ENCODE measurements around the gene B4GALT6. TPM values are rescaled to one million over a fixed set of nuclear protein-coding genes. Genes with fewer than 3 reads are reported as not detected.
A peak's percentile ranks its signal among the peaks of the same experiment; 100 is the strongest.
"Not testable (repeated sequence)": the region's sequence is repeated elsewhere in the genome, so short reads cannot be mapped to it uniquely, and the experiment has no call there.

Gene B4GALT6
- 1 to 10 TPM; 3.4 to 5.6 TPM for total RNA-seq

GRCh38 chr18:31684279-31685096 is at the start of gene B4GALT6:
TSS of gene B4GALT6 (minus strand) at chr18:31684581. CDS start at chr18:31684426, 155 bp downstream.
- no peak for DNase-seq (ENCODE audit: low spot score)
- peak within 1 kb of the TSS; percentile 69 to 89 for H3K27ac ChIP-seq
- H3K27me3 ChIP-seq = no peaks in the 10 kb centered on the region
- TF ChIP-seq CTCF (IDR thresholded peaks at IDR 0.05) = no peak
- peak within 1 kb of the TSS; percentile 51 to 77 for H3K4me3 ChIP-seq
- peaks cover 0 to 14% of the 10 kb centered on the region in 2 donors for H3K4me1 ChIP-seq
- H3K9me3 ChIP-seq = no peaks in the 10 kb centered on the region
- no peaks in the 10 kb centered on the region for H3K36me3 ChIP-seq

- no peaks in the 10 kb centered on the region for H3K36me3 ChIP-seq
- no peaks in the 10 kb centered on the region for H3K4me1 ChIP-seq
- H3K9me3 ChIP-seq = no peaks in the 10 kb centered on the region
Measured at GRCh38 chr18:31731628-31732027, 47.2 kb upstream of the B4GALT6 start.

GRCh38 chr18:31729196-31729595 is 44.8 kb upstream of the B4GALT6 start:
- not testable (repeated sequence) for H3K27ac ChIP-seq

More at GRCh38 chr18:31731628-31732027, 47.2 kb upstream of the B4GALT6 start:
- Histone ChIP-seq H3K27me3 (no peaks in the 10 kb centered on the region), H3K4me3 (no peak overlapping the region), H3K27ac (no peak overlapping the region)
- no peak for DNase-seq (ENCODE audit: low spot score)
- no peak for TF ChIP-seq CTCF (IDR thresholded peaks at IDR 0.05)

GRCh38 chr18:31723990-31724711 is 39.8 kb upstream of the B4GALT6 start:
- Histone ChIP-seq H3K4me1 (peaks cover 0 to 4% of the 10 kb centered on the region in 2 donors), H3K36me3 (no peaks in the 10 kb centered on the region), H3K27ac (peak overlapping the region; percentile 54 to 75), H3K4me3 (peak overlapping the region; percentile 58 to 65), H3K27me3 (no peaks in the 10 kb centered on the region), H3K9me3 (no peaks in the 10 kb centered on the region)
- TF ChIP-seq CTCF (IDR thresholded peaks at IDR 0.05) = no peak
- peak; percentile 60 for DNase-seq (ENCODE audit: low spot score)

More at GRCh38 chr18:31729196-31729595, 44.8 kb upstream of the B4GALT6 start:
- not testable (repeated sequence) for H3K9me3 ChIP-seq; H3K4me1 ChIP-seq; H3K27me3 ChIP-seq; H3K36me3 ChIP-seq; H3K4me3 ChIP-seq; DNase-seq (ENCODE audit: low spot score)

GRCh38 chr18:31723639-31723989 is 39.2 kb upstream of the B4GALT6 start:
- DNase-seq (ENCODE audit: low spot score) = no peak
- Histone ChIP-seq H3K4me1 (peaks cover 0 to 4% of the 10 kb centered on the region in 2 donors), H3K4me3 (peak overlapping the region; percentile 58 to 65), H3K36me3 (no peaks in the 10 kb centered on the region), H3K27me3 (no peaks in the 10 kb centered on the region), H3K27ac (peak overlapping the region; percentile 54 to 75), H3K9me3 (no peaks in the 10 kb centered on the region)
- no peak for TF ChIP-seq CTCF (IDR thresholded peaks at IDR 0.05)

- Histone ChIP-seq H3K27ac (no peak overlapping the region), H3K9me3 (no peaks in the 10 kb centered on the region), H3K27me3 (no peaks in the 10 kb centered on the region), H3K4me3 (no peak overlapping the region), H3K36me3 (no peaks in the 10 kb centered on the region), H3K4me1 (peaks cover 0 to 4% of the 10 kb centered on the region in 2 donors)
- DNase-seq (ENCODE audit: low spot score) = peak; percentile 92
- peak; percentile 74 to 90 for TF ChIP-seq CTCF (IDR thresholded peaks at IDR 0.05)
Measured at GRCh38 chr18:31722369-31722957, 38.1 kb upstream of the B4GALT6 start.

All from right atrium auricular region (tissue), 2 donors.